Activated T-cell treated with anti-CD3 and anti-CD28 coated beads, Interleukin-2, amount 50 U/mL, for 1 hour (primary cell): ENCODE data around the gene KRTAP6-3.

Experiments
- DNase-seq: peaks from one replicate; pipeline ENCODE4 v3.0.0-alpha.2; 2020

KRTAP6-3 gene

DNA sequence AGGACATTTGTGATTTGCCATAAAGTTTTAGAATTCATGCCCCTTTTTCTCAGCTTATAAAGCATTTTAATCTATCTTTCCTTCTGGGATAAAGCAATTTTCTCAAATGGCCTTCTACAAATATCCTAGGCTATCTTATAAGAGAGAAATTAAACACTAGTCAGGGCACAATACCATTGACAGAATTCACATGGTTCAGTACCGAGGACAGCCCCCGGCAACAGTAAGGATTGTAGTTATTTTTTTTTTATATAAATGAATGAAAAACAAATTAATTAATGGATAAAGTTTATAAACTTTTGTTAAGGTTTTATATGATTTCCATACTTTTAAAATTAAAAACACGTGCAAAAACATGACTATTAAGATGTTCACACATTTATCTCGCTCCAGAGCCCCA, 35.9 kb downstream of the KRTAP6-3 start:
- DNase-seq = no peak

DNA sequence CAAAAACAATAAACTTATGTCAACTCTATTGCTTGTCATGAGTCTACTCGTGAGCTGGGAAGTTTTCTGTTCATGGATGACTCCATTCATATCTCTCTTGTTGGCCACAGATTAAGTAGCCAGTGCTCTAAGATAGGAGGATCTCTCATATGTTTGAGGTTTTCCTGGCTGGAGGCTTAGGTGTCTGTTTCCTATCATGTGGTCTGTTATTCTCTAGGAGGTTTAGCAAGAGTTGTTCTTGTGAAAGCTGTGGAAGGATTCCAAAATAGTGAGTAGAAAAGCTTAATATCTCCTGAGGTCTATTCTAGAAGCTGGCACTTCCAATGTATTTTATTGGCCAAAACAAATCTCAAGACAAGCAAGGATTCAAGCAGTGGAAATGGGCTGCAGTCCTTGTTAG, 37.0 kb downstream of the KRTAP6-3 start:
- no peak for DNase-seq

DNA sequence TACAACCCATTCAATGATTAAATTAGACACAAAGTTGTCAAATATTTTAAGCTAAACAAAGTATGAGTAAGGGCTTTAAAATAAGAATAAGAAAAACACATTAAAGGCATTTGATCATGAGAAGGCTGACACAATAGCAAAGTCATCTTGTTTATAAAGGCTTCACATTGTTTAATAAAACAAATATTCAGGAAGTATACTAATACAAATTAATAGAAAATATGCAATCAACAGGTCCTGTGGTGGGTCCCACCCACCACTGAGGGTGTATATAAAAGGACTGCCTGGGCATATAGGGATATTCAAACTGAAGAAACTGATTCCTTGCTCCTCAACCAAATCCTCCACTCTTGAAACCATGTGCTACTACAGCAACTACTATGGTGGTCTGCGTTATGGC, 42.7 kb downstream of the KRTAP6-3 start, which contains the start of gene KRTAP20-2:
Gene KRTAP20-2 (plus strand): TSS at position 301 of the 400 bp plus-strand sequence. CDS start 58 bp downstream, at position 359.
- no peak for DNase-seq

DNA sequence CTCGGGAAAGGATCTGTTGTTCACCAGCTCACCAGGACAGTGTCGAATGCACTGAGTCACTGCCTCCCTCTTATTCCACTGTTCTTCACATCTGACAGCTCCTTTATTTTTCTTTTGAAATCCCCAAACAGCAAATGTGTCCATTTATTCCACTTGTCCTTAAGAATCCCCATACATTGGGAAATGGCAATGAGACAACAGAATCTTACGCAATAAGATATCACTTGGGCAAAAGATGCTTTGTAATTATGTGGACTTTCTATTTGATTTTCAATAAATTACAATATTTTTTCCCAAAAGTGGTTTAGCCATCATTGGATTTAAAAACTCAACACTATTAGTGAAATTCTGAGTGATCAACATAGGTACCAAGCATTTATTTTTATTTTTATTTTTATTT, 46.4 kb downstream of the KRTAP6-3 start:
- no peak for DNase-seq

DNA sequence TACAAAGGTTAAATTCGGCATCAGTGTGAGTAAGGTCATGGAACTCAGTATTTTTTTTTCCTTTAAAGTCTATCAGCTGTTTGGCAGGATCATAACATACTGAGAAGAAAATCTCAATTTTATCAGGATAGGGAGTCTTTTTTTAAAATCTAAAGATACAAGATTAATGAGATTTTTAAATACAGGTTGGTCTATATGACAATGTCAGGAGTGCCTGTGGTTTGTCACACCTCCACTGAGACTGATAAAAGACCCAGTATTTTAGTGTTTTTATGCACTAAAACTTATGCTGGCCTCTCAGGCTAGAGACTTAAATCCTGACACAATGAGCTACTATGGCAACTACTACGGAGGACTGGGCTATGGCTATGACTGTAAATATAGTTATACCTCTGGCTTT, 50.3 kb downstream of the KRTAP6-3 start, which contains the start of gene KRTAP20-3:
Gene KRTAP20-3 (plus strand): TSS at position 301 of the 400 bp plus-strand sequence.
- DNase-seq = no peak
